GM21367 (cell line): ENCODE results near the gene ZFPM1.

Source experiments
- ATAC-seq: cut with Tn5 transposase; IDR thresholded peaks from one replicate; pipeline ENCODE4 v1.9.1; 2021; ENCODE audit not compliant: unreplicated experiment

The ZFPM1 gene

DNA sequence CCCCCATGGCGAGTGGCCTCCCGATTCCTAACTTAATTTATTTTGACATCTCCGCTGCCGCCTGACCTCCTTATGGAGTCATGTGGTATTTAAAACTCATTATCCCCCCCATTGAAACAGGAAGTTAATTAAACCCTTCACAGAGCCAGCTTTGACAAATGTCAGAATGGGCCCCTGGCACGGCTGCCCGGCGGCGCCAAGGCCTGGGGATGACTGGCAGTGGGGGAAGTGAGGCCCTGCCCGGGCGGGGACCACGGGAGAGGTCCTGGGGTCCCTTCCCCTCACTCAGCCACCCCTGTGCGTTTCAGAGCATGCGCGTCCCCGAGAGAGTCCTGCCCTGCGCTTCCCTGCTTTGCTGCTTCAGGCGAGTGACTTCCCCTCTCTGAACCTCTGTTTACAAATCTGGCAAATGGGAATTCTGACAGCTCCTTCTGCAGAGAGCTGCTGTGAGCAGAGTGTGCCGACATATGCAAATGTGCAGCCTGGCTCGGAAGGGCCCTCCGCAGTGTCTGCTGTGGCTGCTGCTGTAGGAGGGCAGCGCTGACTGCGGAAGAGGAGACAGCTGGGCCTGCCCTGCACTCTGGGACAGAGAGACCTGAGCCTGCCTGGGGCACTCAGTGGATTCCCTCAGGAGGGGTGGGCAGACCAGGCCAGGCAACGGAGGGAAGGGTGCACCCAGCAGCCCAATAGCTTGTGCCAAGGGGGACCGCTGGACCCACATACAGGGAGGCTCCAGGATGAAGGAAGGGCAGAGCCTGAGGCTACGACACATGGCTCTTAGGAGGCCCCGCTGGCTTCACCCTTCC lies 4.4 kb upstream of the ZFPM1 start:
- no peak for ATAC-seq

DNA sequence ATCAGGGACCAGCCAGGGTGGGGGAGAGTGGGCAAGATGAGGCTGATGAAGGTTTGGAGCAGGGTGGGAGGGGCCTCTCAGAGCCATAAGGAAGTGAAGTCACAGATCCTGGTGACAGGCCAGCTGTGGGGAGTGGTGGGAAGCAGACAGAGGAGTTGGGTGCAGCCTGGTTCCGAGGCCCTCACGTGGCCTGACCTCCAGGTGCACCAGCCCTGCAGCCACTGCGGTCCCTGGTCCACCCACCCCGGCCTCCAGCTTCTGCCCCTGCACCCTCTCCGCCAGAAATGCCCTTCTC lies 3.9 kb upstream of the ZFPM1 start:
- no peak for ATAC-seq

- ATAC-seq: no peak
Measured at GRCh38 chr16:88451586-88452481, 1.2 kb upstream of the ZFPM1 start.

GRCh38 chr16:88452482-88453216 lies 431 bp upstream of the ZFPM1 start:
- ATAC-seq: peak; percentile 41

- no peak for ATAC-seq
Measured at GRCh38 chr16:88453611-88454522, 787 bp downstream of the ZFPM1 start.

DNA sequence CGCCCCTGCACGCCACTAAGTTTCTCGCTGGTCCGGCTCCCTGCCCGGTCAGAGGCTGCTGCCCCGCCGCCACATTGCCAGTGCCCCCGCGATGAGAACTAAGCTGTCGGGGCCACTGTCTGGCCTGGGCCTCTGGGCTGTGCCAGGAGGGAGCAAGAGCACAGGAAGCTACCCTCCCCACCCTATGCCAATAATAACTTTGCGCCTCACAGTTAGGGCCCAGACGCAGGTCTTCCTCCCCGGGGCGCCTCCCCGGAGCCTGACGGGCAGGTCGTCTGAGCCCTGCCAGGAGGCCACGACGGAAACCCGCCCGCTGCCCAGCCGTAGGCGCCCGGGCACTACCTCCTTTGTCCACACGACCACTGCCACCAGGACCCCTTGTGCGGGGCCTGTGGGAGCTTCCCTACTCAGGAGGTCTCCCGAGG lies 1.5 kb downstream of the ZFPM1 start:
- ATAC-seq: no peak

DNA sequence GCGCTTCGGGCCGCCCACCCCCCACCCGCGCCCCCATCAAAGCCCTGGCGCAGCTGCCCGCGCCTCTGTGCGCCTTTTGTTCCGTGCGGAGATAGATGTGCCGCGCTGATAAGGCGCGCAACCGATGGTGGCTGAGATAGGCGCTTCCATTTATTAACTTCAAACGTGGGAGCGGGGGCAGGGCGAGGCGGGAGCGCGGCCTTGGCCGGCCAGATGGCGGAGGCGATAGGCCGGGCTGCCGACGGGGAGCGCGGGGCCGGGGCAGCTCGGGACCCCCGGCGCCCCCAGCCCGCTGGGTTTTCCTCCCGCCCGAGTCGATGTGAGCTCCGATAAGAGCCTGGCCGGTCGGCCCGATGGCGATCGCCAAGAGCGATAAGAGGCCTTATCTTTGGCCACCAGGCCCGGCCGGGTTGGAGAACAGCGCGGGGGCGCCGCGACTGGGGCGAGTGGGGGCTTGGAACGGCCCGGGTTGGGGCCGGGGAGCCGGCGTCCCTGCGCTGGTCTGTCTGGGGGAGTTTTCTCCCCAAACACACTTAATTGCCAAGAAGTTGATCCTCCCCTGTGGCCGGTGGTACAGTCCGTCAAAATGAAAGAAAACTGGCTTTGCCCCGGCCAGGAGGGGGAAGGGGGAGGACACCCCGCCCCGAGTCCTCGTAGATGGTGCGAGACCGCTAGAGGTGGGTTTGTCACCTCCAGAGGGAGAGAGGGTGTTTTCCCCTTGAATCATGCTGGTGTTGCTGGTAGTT lies 2.7 kb downstream of the ZFPM1 start:
- ATAC-seq: no peak

DNA sequence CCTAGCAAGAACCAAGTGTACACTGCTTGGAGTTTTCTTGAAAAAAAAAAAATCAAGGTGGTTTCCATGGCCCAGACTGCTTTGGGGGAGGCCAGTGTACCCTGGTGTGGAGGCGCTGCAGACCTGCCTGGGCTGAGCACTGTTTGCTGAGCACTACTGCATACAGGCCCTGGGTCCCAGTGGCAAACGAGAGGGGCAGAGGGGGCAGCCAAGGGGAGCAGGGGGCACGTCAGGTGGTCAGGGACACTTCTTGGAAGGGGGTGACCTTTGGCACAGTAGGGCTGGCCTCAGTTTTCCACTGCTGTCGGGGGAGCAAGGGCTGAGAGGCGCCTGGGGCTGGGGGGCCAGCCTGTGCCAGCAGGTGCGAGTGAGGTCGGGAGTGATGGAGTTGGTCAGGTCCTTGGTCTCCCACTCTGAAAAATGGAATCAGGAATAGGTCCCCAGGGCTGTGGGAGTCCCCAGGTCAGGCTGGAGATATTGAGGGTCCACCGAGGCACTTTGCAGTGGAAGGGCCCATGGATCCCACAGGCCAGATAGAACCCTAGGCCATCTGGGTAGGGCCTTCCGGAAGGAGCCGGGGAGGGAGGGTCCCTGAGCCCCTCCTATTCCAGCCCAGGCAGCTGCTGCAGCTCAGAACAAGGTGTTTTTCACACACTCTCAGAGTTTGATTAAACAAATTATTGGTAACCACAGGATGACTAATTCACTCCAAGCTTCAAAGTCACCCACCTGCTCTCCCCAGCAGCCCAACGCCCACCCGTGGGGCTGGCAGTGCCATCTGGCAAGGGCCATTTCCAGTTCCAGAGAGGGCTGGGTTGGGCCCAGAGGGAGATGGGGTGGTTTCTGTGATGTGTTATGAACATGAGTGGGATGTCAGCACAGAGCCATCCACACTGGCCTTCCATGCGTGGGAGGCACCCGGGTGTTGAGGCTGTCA lies 3.5 kb downstream of the ZFPM1 start:
- no peak for ATAC-seq

DNA sequence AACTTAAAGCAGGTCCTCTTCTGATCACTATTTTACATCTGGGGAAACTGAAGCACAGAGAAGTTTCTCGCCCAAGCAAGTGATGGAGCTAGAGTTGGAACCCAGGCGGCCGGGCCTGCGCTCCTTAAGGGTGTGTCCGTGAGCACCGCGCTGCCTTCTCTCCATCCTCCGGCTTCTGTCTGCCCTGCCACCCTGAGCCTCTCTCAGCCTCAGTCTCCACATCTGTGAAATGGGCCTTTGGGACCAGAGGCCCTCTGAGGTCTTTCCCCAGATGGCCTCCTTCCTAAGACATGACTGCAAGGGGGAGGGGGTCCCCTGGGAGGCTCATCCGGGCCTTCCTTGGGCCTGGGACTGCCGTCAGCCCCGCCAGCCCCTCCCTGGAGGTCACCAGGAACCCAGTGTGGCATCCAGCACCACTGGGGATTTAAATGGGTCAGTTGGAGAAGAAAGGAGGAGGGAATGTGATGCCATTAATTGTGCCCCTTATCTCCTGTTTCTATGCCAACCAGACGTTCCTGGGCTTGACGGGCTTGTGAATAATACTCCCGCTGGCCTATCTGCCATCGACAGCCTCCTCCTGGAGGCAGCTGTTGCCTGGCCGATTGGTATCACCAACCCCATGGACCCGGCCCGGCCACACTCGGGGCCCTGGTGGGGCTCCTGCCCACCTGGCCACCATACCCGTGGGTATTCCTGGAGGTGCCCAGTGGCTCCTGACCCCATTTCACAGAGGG lies 5.1 kb downstream of the ZFPM1 start:
- no peak for ATAC-seq

DNA sequence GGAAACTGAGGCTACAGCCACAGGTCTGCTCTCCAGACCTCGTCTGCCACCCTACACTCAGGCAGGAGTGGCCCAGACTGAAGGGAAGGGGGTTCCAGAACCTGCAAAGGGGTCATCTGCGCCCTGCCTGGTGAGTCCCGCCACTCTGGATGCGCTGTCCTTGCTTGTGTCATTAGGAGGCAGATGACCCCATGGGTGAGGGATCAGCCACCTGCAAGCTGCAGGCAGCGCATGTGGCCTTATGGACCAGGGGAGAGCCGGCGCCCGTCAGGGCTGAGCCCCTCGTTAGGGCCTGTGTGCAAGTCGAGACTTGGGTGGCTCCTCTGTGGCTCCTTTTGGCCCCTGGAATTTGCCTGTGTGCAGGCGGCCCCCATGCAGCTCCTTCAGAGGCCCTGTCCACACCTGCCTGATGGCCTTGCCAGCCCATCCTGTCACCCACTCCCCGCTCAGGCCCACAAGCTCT lies 5.7 kb downstream of the ZFPM1 start:
- no peak for ATAC-seq

DNA sequence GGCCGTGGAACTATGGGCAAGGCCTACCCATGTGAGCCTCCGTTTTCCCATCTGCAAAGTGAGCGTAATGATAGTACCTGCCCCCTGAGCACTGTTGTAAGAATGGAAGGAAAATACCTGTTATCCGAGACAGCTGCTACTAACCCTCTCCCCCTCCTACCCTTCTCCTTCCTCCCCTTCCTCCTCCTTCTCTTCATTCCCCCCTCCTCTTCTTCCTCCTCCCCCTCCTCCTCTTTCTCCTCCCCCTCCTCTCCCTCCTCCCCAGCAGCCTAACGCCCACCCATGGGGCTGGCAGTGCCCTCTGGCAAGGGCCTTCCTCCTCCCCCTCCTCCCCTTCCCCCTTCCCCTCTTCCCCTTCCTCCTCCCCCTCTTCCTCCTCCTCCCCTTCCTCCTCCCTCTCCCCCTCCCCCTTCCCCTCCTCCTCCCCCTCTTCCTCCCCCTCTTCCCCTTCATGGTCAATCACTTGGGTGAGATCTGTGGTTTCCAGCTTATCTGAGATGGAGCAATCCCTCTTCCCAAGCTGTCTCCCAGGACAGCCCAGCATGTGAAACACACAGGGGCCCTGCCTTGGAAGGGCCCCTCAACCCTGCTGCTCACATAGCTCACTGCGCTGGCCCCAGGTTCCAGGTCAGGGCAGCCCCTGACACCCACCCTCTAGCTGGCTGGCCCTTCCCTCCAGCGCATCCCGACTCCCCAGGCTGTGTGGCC lies 6.4 kb downstream of the ZFPM1 start:
- ATAC-seq: no peak

DNA sequence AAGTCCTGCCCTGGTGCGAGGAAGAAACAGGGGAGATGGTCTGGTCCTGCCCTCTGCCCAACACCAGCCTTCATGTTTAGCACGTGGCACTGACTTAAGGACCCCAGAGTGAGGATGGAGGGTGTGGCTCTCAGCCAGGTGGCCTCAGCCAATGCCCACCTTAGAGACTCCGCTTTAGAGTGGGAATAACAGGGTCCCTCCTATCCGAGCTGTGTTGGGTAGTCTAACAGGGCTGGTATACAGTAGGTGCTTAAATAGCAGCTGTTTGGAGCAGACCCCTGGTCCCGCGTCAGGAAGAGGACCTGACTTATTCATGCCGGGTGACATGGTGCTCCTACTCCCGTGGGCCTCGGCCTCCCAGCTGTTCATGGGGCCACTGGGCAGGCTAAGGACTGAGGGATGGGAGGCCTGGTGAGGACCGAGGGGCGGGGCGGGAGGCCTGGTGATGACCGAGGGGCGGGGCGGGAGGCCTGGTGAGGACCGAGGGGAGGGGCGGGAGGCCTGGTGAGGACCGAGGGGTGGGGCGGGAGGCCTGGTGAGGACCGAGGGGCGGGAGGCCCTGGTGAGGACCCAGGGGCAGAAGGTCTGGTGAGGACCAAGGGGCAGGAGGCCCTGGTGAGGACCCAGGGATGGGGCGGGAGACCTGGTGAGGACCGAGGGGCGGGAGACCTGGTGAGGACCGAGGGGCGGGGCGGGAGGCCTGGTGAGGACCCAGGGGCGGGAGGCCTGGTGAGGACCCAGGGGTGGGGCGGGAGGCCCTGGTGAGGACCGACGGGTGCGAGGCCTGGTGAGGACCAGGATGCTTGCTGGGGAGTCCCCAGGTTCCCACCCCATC lies 7.6 kb downstream of the ZFPM1 start:
- no peak for ATAC-seq

- ATAC-seq: no peak
Measured at GRCh38 chr16:88461331-88462269, 8.5 kb downstream of the ZFPM1 start.

- ATAC-seq: no peak
Measured at GRCh38 chr16:88462396-88462795, 9.3 kb downstream of the ZFPM1 start.

GRCh38 chr16:88463411-88463810 lies 10.3 kb downstream of the ZFPM1 start:
- ATAC-seq: no peak
